ENCODE data around the gene ASB13.

- no peak for TF ChIP-seq RAD21 (conservative IDR thresholded peaks at IDR 0.05)
- TF ChIP-seq, protein P1, sequence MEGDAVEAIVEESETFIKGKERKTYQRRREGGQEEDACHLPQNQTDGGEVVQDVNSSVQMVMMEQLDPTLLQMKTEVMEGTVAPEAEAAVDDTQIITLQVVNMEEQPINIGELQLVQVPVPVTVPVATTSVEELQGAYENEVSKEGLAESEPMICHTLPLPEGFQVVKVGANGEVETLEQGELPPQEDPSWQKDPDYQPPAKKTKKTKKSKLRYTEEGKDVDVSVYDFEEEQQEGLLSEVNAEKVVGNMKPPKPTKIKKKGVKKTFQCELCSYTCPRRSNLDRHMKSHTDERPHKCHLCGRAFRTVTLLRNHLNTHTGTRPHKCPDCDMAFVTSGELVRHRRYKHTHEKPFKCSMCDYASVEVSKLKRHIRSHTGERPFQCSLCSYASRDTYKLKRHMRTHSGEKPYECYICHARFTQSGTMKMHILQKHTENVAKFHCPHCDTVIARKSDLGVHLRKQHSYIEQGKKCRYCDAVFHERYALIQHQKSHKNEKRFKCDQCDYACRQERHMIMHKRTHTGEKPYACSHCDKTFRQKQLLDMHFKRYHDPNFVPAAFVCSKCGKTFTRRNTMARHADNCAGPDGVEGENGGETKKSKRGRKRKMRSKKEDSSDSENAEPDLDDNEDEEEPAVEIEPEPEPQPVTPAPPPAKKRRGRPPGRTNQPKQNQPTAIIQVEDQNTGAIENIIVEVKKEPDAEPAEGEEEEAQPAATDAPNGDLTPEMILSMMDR (IDR thresholded peaks at IDR 0.05; ENCODE audit: poor library complexity, severe bottlenecking): no peak
- TF ChIP-seq EZH2 (IDR thresholded peaks at IDR 0.05; ENCODE audit: borderline replicate concordance, insufficient read depth, low read length, poor library complexity, severe bottlenecking): no peak
- TF ChIP-seq MXI1 (conservative IDR thresholded peaks at IDR 0.05; ENCODE audit: poor library complexity, severe bottlenecking): no peak
- no peak for TF ChIP-seq POLR2AphosphoS5 (IDR thresholded peaks at IDR 0.05)
- TF ChIP-seq TAF1 (IDR thresholded peaks at IDR 0.05; ENCODE audit: low read depth): no peak
Observed at GRCh38 chr10:5650664-5651387, 15.6 kb downstream of the ASB13 start.
